Astrocyte of the cerebellum (primary cell): ENCODE data around the gene CFAP74.

ENCODE experiments used
- DNase-seq: peaks from one replicate; pipeline ENCODE4 v3.0.0-alpha.2; 2011; ENCODE audit warnings: low read depth
- H3K4me3 ChIP-seq: 2 replicates; pipeline ENCODE4 v1.5.1; 2011; ENCODE audit warnings: mild to moderate bottlenecking, low read depth, low read length, moderate library complexity
- in situ Hi-C: cut with HindIII; loops from 2 replicates; pipeline ENCODE4 v1.10.0; 2017; ENCODE audit warnings: low sequenced_read_pairs
- TF ChIP-seq, protein P1 (sequence below): IDR thresholded peaks from 2 replicates; pipeline ENCODE4 v1.5.1; 2012; ENCODE audit warnings: low read length, low read depth, moderate library complexity, mild to moderate bottlenecking; ENCODE audit errors: missing control alignments

CFAP74 gene

GRCh38 chr1:1914101-1914970 is 89.2 kb downstream of the CFAP74 start:
- TF ChIP-seq, protein P1, sequence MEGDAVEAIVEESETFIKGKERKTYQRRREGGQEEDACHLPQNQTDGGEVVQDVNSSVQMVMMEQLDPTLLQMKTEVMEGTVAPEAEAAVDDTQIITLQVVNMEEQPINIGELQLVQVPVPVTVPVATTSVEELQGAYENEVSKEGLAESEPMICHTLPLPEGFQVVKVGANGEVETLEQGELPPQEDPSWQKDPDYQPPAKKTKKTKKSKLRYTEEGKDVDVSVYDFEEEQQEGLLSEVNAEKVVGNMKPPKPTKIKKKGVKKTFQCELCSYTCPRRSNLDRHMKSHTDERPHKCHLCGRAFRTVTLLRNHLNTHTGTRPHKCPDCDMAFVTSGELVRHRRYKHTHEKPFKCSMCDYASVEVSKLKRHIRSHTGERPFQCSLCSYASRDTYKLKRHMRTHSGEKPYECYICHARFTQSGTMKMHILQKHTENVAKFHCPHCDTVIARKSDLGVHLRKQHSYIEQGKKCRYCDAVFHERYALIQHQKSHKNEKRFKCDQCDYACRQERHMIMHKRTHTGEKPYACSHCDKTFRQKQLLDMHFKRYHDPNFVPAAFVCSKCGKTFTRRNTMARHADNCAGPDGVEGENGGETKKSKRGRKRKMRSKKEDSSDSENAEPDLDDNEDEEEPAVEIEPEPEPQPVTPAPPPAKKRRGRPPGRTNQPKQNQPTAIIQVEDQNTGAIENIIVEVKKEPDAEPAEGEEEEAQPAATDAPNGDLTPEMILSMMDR = no peak
- DNase-seq = no peak
- H3K4me3 ChIP-seq = no peak overlapping the region
- in situ Hi-C loops = no loop called here

DNA sequence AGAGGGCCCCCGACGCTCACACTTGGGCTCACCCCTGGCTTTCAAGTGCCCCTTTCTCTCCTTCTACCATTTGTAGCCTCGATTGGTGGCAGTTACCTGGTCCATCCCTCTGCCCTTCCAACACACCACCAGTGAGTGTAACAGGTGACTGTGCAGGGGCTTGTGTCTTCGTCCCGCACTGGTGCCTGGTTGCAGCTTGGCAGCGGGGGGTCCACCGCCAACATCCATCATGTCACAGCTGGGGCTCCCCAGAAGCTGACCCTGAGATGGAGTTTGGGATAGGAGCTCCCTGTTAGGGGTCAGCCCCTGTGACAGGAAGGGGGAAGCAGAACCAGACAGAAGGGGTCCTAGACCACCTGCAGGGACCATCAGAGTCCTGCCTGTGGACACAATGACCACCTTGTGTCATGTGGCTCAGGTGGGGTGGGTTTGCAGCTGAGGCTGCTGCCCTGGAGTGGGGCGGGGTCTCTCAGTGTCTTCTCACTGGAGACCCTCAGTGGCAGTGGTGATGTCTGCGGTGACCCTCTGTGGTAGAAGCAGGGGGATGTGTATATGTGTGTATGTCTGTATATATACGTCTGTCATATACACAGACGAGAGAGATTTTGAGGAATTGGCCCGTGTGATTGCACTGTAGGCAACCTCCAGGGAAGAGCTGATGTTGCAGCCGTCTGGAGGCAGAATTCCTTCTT is 92.1 kb downstream of the CFAP74 start:
- in situ Hi-C loops = no loop called here
- no peak overlapping the region for H3K4me3 ChIP-seq
- DNase-seq = no peak
- TF ChIP-seq, protein P1 = no peak

- in situ Hi-C loops = no loop called here
- TF ChIP-seq, protein P1 = no peak
- H3K4me3 ChIP-seq = no peak overlapping the region
- no peak for DNase-seq
Measured at GRCh38 chr1:1910651-1911331, 92.8 kb downstream of the CFAP74 start.

DNA sequence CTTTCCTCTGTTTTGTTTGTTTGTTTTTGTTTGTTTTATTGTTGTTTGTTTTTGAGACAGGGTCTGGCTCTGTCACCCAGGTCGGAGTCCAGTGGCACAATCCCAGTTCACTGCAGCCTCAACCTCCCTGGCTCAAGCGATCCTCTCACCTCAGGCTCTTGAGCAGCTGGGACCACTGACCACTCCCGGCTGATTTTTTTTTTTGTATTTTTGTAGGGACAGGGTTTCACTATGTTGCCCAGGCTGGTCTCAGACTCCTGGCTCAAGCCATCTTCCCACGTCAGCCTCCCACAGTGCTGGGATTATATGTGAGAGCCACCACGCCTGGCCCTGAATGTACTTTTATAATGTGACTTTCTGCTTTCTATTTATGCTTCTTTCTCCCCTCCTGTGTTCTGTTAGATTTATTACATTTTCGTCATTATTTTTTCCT is 93.5 kb downstream of the CFAP74 start:
- peak overlapping the region; percentile 59 for H3K4me3 ChIP-seq
- in situ Hi-C loops = no loop called here
- no peak for DNase-seq
- TF ChIP-seq, protein P1 = no peak

- H3K4me3 ChIP-seq = peak overlapping the region; percentile 59
- in situ Hi-C loops = no loop called here
- no peak for DNase-seq
- TF ChIP-seq, protein P1 = no peak
Measured at GRCh38 chr1:1908506-1908791, 95.1 kb downstream of the CFAP74 start.

- H3K4me3 ChIP-seq = no peak overlapping the region
- in situ Hi-C loops = no loop called here
- DNase-seq = no peak
- TF ChIP-seq, protein P1 = no peak
Measured at GRCh38 chr1:1907098-1907736, 96.4 kb downstream of the CFAP74 start.
